ENCODE results near the gene SMU1. TPM values are rescaled to one million over a fixed set of nuclear protein-coding genes. Genes with fewer than 3 reads are reported as not detected.

The SMU1 gene
- total RNA-seq, 4 donors from 2014 or later = 7.2 to 14.6 (median 10.4) TPM

DNA sequence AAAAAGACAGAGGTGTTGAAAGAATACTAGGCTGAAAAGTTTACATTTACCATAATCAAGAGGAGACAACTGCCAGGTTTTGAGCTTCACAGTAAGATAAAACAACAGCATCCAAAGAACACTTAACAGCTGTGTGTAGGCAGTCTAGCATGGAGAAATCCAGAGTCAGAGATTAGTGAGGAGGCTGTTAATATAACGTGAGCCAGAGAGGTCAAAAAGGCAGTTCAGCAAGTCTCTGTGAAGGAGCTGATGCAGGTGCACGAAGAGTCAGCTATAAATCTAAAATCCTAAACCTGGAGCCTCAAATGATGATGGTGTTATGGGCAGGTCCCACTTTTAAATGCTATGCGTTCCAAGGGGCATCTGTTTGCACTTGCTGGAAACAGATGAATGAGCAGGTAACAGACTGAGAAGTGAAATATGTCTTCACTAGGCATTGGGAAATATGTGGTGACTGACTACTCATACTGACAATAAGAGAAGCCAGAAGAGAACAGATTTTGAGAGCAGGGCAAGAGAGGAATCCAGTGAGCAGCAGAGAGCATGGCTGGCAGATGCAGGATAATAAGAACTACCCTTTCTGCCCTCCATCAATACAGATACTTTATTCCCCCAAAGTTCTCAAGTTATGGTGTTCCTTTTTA, 83.8 kb downstream of the SMU1 start:
- 74 to 76% methylated on average over 3 of the region's 3 CpGs for WGBS, 2 donors (ENCODE audit: low coverage in 1 of 2)
- H3K36me3 ChIP-seq = peaks cover 0 to 26% (median 11%) of the 10 kb centered on the region in 4 donors
- TF ChIP-seq, protein P1, sequence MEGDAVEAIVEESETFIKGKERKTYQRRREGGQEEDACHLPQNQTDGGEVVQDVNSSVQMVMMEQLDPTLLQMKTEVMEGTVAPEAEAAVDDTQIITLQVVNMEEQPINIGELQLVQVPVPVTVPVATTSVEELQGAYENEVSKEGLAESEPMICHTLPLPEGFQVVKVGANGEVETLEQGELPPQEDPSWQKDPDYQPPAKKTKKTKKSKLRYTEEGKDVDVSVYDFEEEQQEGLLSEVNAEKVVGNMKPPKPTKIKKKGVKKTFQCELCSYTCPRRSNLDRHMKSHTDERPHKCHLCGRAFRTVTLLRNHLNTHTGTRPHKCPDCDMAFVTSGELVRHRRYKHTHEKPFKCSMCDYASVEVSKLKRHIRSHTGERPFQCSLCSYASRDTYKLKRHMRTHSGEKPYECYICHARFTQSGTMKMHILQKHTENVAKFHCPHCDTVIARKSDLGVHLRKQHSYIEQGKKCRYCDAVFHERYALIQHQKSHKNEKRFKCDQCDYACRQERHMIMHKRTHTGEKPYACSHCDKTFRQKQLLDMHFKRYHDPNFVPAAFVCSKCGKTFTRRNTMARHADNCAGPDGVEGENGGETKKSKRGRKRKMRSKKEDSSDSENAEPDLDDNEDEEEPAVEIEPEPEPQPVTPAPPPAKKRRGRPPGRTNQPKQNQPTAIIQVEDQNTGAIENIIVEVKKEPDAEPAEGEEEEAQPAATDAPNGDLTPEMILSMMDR (IDR thresholded peaks at IDR 0.05) = no peak
- TF ChIP-seq POLR2AphosphoS5 (IDR thresholded peaks at IDR 0.05) = no peak
- TF ChIP-seq POLR2A (IDR thresholded peaks at IDR 0.05) = no peak
- TF ChIP-seq EP300 (IDR thresholded peaks at IDR 0.05; ENCODE audit: low read depth) = no peak
- no peak overlapping the region for H3K27ac ChIP-seq
- DNase-seq = no peak
- H3K27me3 ChIP-seq = no peaks in the 10 kb centered on the region
- in situ Hi-C loops (cut with MboI; ENCODE audit: low pct_ligation_motif_present in 1 of 4, low pct_unique_long_range_greater_than_20kb in 1 of 4, low sequenced_read_pairs in 3 of 4) (loop anchor here in 1 of 4 donors (25.0 kb wide), 1 partner anchor 605 kb away; the partner anchor contains the start of gene ACO1), intact Hi-C loops (cut with DNase I; ENCODE audit: low total_unique reads) (no loop called here)
- H3K4me1 ChIP-seq = peaks cover 0 to 5% (median 0%) of the 10 kb centered on the region in 4 donors
- no peaks in the 10 kb centered on the region for H3K9me3 ChIP-seq
- no peak overlapping the region for H3K4me3 ChIP-seq

DNA sequence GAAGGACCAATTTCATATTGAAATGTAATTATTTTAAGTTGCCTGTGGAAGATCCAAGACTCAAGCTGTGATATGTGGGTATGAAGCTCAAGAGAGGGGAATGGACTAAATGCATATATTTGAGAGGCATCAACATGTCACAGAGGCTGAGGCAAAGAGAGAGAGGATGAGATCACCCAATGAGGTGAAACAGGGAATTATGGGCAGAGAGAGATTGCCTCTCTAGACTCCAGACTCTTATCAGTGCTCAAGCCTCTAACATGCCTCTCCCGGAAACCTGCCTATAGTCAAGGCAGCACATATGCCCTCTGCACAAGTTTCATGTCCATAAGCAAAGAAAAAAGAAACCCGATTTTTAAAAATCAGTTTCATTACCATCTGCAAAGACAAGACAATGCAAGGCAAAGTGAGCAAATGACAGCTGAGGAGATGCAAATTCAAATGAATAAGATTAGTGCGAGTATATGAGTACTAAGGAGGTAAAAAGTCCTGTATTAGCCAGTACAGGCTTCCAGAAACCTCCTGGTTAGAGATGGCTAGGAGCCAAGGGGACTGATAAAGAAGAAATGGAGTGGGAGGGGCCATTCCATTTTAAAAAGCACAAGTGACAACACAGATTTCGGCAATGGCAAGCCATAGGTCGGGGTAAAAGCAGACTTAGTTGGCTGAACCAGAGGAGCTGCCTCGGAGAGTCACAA, 84.4 kb downstream of the SMU1 start:
- TF ChIP-seq EP300 (IDR thresholded peaks at IDR 0.05; ENCODE audit: low read depth) (no peak), POLR2A (IDR thresholded peaks at IDR 0.05) (no peak)
- Histone ChIP-seq H3K4me3 (no peak overlapping the region), H3K9me3 (no peaks in the 10 kb centered on the region), H3K27me3 (no peaks in the 10 kb centered on the region), H3K4me1 (peaks cover 0 to 5% (median 0%) of the 10 kb centered on the region in 4 donors), H3K27ac (no peak overlapping the region), H3K36me3 (peaks cover 0 to 31% (median 14%) of the 10 kb centered on the region in 4 donors)
- in situ Hi-C loops (cut with MboI; ENCODE audit: low pct_ligation_motif_present in 1 of 4, low pct_unique_long_range_greater_than_20kb in 1 of 4, low sequenced_read_pairs in 3 of 4) = loop anchor here in 1 of 4 donors (25.0 kb wide), 1 partner anchor 605 kb away; the partner anchor contains the start of gene ACO1
- 83 to 85% methylated on average over 6 of the region's 6 CpGs for WGBS, 2 donors (ENCODE audit: low coverage in 1 of 2)
- intact Hi-C loops (cut with DNase I; ENCODE audit: low total_unique reads) = no loop called here
- no peak for DNase-seq

Other genes with a start within 250 kb of the SMU1 start
- 10 to 100 TPM in 3 of 4 donors, 1 to 10 TPM in 1; 8.6 to 24.1 (median 13.7) TPM for gene APTX, start 75.0 kb downstream of the SMU1 start, total RNA-seq
- 10 to 100 TPM in 3 of 4 donors, 1 to 10 TPM in 1; 7.9 to 68.3 (median 47.1) TPM for gene DNAJA1, start 51.4 kb downstream of the SMU1 start, total RNA-seq
- gene B4GALT1, start 90.7 kb upstream of the SMU1 start, total RNA-seq = 100 to 1,000 TPM in 2 of 4 donors, 10 to 100 TPM in 2; 23.7 to 126 (median 93.7) TPM
- gene SPINK4, start 163.5 kb upstream of the SMU1 start, total RNA-seq = 10 to 100 TPM in 1 of 4 donors, 1 to 10 TPM in 1, not detected in 2; 6.6 to 77.8 TPM
- gene BAG1, start 188.0 kb upstream of the SMU1 start, total RNA-seq = 100 to 1,000 TPM in 3 of 4 donors, 10 to 100 TPM in 1; 73.2 to 185 (median 131) TPM
- 100 to 1,000 TPM in 1 of 4 donors, 10 to 100 TPM in 3; 23.3 to 100 (median 56.5) TPM for gene CHMP5, start 188.4 kb upstream of the SMU1 start, total RNA-seq
- 10 to 100 TPM; 17.7 to 61.6 (median 50.2) TPM for gene NFX1, start 213.8 kb upstream of the SMU1 start, total RNA-seq